G401 (cell line): Measurements from ENCODE around the gene RACGAP1. TPM values are rescaled to one million over a fixed set of nuclear protein-coding genes. Genes with fewer than 3 reads are reported as not detected.

Experiments used
- total RNA-seq: library from RNA; depleted of rRNA; stranded (reverse); fragments of >200 nt; shearing (Covaris generic); gene quantifications from 2 replicates; pipeline ENCODE4 v1.2.3, GENCODE V29; 2014; rRNA removed

Gene RACGAP1
- total RNA-seq, 1 experiment from 2014 or later = 125 TPM

Other genes starting within 250 kb of the RACGAP1 start
- 11.4 and 17.0 TPM in 2 replicates for gene NCKAP5L, start 197.1 kb downstream of the RACGAP1 start, total RNA-seq
- 1.9 and 2.8 TPM in 2 replicates for gene BCDIN3D, start 182.4 kb downstream of the RACGAP1 start, total RNA-seq
- not detected in 2 replicates for gene FAIM2, start 121.6 kb downstream of the RACGAP1 start, total RNA-seq
- gene AQP2, start 74.8 kb downstream of the RACGAP1 start, total RNA-seq = not detected in 2 replicates
- not detected in 2 replicates for gene AQP5, start 63.6 kb downstream of the RACGAP1 start, total RNA-seq
- gene AQP6, start 52.5 kb downstream of the RACGAP1 start, total RNA-seq = 0.37 and 1.6 TPM in 2 replicates
- 9.2 and 13.1 TPM in 2 replicates for gene ASIC1, start 32.1 kb upstream of the RACGAP1 start, total RNA-seq
- gene SMARCD1, start 59.8 kb upstream of the RACGAP1 start, total RNA-seq = 39.1 and 68.1 TPM in 2 replicates
- gene GPD1, start 78.5 kb upstream of the RACGAP1 start, total RNA-seq = not detected in 2 replicates
- gene COX14, start 86.7 kb upstream of the RACGAP1 start, total RNA-seq = 59.1 and 93.0 TPM in 2 replicates
- 51.0 and 56.0 TPM in 2 replicates for gene CERS5, start 141.9 kb upstream of the RACGAP1 start, total RNA-seq